GM18499 (cell line): Measurements from ENCODE around the gene CTNNA1.

ENCODE experiments used
- ATAC-seq: cut with Tn5 transposase; IDR thresholded peaks from one replicate; pipeline ENCODE4 v1.9.1; 2021; ENCODE audit warnings: moderate number of reproducible peaks; ENCODE audit not compliant: insufficient read depth, unreplicated experiment

The CTNNA1 gene

DNA sequence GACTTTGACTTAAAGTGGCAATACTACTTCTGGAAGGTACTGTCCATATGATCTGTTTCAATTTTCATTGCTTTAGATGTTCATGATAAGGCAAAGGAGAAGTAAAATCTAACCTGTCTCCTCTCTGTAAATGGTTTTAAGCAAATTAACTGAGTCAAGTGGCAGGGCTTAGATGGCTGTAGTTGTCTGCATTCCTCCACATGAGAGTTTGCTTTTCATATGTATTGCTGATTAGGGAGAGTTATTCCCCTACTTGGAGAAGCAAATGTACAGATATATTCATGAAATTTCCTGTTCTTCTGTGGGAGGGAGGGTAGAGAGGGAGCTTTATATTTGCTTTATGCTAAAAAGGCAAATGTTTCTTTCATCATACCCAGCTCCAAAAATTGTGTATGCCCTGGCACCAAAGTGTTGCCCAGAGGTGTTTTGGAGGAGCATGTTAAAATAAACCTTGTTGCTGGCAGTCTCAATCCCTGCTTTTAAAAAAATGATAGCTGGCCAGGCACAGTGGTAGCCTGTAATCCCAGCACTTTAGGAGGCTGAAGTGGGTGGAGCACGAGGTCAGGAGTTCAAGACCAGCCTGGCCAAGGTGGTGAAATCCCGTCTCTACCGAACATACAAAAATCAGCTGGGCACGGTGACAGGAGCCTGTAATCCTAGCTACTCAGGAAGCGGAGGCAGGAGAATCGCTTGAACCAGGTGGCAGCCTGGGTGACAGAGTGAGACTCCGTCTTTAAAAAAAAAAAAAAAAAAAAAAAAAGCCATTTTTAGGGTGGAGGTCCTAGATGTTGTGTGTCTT, 125.4 kb downstream of the CTNNA1 start:
- no peak for ATAC-seq

DNA sequence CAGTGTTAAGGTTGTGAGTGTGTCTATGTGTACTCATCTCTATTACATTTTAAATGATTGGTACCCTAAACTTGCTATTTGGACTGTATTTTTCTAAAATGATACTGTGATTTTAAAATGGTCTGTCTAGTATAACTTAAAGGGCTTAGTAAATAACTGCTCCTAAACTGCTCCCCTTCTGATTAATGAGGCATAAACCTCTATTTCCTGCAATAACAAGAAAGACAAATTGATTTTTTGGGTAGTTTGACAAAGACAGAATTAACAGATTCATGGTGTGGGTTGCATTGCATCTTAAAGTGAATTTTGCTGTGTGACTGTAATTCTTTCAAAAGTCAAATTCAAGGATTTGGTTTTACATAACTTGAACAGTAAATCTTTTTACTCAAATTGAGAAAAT, 130.0 kb downstream of the CTNNA1 start:
- no peak for ATAC-seq

DNA sequence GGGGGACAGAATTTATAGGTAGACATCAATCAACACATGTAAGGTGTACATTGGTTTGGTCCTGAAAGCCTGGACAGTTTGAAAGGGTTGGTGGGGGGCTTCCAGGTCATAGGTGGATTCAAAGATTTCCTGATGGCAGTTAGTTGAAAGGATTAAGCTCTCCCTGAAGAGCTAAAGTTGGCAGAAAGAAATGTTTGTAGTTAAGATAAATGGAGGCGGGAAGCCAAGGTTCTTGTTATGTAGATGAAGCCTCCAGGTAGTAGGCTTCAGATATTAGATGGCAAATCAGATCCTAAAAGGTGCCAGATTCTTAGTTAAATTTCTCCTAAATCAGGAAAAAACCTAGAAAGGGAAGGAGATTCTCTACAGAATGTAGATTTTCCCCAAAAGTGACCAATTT, 130.9 kb downstream of the CTNNA1 start:
- no peak for ATAC-seq

DNA sequence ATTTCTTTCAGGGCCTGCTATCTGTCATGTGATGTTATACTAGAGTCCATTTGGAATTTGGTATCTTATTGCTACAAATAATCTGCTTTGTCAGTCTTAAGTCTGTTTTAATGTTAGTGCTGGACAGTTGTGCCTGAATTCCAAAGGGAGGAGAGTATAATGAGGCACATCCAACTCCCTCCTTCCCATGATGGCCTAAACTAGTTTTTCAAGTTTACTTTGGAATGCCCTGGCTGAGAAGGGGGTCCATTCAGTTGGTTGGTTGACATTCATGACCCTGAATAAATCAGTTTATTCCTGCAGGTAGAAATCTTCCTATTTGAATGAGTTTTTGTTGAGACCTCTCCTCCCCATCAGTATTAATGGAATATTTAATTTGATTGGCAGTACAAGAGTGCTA, 131.3 kb downstream of the CTNNA1 start:
- ATAC-seq = no peak

DNA sequence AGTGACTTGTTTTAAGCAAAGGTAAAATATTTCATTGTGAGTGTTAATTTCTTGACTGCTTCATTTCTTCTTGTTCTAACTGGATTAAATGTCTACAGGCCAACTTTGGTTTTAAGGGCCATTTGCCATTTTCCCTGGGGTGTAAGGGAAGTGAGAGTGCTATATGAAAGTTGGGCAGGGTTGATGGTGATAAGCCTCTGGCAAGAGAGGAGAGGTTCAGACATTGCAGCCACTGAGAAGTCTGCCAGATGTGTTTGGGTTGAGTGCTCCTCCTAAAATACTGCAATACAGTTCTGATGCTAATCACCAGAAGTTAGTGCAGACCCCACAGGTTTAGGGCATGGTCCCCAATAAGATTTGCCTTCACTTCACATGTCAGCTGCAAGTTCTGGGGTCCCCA, 136.8 kb downstream of the CTNNA1 start:
- no peak for ATAC-seq

DNA sequence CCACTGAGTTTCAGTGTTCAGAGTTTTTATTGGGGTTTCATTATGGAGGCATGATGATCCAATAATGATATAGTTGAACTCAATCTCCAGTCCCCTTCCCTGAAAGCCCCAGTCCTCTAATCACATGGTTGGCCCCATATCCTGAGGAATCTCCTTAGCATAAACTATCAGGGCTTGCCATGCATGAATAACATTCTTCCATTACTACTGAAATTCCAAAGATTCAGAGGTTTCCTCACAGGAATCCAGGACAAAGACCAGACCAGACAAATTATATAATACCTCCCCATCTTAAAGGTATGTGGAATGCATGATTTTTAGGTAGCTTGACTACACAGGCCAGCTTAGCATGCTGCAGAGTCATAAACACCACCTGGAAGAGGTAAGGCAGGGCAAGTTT, 137.4 kb downstream of the CTNNA1 start:
- no peak for ATAC-seq

DNA sequence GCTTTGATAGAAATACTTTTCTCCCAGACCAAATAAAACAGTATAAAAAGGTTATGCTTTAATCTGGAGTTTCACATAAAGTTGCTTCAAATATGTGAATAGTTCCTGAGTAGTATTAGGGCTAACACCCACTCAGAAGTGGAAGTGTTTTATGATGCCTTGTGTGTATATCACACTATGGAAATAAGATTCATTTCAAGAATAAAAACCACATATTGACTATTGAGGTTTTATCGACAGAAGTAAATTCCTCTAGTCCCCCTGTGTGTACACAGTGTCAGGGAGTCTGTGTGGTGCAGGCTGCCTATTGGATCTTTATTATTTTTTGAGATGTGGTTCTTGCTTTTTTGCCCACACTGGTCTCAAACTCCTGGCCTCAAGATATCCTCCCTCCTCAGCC, 142.7 kb downstream of the CTNNA1 start:
- ATAC-seq = no peak

DNA sequence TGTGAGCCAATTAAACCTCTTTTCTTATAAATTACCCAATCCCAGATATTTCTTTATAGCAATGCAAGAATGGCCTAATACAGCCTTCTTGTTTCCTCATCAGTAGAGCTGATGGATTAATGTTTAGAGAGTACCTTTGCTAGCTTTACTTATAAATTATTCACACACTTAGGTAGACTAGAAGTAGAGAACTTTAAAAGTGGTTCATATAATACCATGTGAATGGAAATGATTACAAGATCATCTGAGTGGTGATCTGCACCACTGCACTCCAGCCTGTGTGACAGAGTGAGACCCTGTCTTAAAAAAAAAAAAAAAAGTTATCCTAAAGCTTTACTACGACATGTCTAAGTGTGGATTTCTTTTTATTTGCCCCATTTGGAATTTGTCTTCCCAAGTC, 145.1 kb downstream of the CTNNA1 start:
- ATAC-seq = no peak

DNA sequence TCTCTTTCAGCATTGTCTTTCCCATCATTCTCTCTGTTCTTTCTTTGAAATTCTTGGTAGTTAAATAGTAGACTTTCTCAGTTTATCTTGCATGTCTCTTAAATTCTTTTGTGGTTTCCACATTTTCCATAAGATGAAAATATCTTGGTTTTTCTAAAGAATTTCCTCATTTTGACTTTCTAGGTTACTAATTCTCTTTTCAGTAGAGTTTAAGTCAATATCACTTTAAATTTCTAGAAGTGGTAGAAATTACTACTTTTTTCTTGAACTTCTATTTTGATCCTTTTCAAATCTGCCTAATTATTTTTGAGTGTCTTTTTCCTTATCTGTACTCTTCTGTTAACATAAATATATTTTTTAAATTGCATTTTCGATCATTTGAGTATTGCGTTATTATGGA, 145.5 kb downstream of the CTNNA1 start:
- no peak for ATAC-seq

DNA sequence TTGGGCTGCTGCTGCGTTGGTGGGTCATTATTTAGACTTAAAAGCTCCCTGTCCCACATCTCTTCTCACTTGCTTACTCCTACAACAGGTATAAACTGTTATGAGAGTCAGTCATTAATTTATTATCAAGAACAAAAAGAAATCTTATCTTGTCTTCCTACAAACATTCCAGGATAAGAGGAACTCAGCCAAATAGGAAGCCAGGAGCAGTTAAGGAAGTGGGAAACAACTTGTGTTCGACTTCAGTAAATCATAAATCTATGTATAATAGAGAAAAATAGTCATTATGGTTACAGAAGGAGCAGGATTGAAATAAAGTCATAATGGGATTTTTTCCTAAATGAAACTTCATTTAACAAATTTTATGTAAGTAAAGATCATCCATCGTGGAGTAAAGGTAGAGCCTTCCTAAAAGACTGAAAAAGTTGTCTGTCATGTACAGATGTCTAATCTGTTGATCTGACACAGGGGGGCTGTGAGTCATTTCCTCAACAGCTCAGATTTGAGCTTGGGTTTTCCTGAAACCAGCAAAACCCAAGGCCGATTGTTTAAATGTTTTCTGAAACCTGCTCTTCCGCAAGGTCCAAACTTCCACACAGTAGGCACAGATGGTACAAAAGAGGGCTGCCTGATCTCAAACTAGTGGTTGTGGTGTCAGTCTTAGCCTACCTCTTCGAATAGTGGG, 147.2 kb downstream of the CTNNA1 start:
- ATAC-seq = no peak

DNA sequence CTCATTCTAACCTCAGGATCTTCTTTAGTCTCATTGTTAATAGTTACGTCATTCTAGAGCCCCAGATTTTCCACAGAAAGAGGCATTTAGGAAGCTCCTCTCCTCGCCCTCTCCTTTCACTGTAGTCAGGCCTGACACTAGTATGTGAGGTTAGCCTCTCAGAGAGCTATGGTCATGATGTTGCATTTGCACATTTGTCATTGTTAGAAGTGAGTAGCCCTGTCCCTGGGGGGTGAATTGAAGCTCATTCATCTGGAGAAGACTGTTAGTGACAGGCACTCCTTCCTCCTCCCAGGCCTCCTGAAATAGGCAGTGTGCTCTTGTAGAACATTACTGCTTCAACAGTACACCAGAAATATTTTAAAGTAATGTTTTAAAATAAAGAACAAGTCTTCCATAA, 148.5 kb downstream of the CTNNA1 start:
- ATAC-seq = no peak

DNA sequence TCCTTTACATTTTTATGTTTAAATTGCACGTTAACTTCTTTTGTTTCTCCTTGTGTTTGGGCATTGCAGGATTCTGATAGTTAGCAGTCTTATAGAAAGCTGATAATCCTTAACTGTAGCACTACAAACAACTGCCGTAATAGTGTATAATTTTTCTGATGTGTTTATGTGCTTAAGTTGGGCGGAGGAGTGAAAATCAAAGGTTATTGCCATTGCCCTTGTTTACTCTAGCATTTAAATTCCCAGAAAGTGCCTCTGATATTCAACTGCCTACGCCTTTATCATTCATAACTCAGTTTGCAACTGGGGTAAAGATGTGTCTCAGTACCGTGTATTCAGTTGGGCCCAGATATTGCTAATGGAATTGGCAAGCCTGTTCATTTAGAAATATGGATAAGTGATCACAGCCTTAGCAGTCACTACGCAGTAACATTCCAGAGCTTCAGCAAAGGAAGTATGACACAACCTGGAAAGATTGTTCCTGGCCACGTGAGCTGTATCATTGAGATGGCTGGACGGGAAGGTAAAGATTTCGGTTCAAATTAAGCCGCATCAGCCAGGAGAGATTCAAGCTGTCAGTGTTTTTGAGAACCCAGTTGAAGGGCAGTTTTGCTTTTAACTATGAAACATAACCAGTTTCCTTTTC, 150.0 kb downstream of the CTNNA1 start:
- ATAC-seq = no peak

DNA sequence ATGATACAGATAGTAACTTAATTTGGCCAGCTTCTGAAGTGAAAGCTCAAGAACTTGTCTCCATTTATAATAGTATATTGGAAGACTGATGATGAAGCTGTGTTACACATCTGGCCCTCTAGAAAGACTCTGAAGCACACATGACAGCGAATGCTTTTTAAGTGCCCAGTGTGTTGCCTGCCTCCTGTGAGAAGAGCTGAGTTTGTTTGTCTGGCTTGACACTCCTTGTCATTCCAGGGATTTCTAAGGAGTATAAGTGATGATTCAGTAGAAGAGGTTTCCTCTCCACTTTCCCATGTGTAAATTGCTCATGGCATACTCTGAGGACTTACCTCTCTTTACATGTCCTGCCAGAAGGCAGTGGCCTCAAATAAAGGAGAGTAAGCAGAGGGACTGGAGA, 152.3 kb downstream of the CTNNA1 start:
- no peak for ATAC-seq

DNA sequence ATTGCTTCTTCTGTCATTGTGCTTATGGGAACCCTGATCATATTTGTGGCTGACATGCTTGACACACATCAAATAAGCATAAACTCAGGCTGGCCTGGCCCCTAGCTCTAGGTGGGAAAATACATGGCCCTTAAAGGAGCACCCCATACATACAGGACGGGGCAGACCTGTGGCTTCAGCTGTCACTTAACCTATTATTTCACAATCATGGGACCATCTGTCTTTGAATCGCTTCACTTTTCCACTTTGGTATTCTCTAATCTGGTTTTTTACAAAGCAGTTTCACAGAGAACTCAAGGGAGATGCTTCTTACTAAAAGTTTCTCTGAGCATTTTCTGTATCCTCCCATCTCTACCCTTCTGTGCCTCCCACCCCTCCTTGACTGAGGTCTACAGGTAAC, 156.5 kb downstream of the CTNNA1 start:
- no peak for ATAC-seq

DNA sequence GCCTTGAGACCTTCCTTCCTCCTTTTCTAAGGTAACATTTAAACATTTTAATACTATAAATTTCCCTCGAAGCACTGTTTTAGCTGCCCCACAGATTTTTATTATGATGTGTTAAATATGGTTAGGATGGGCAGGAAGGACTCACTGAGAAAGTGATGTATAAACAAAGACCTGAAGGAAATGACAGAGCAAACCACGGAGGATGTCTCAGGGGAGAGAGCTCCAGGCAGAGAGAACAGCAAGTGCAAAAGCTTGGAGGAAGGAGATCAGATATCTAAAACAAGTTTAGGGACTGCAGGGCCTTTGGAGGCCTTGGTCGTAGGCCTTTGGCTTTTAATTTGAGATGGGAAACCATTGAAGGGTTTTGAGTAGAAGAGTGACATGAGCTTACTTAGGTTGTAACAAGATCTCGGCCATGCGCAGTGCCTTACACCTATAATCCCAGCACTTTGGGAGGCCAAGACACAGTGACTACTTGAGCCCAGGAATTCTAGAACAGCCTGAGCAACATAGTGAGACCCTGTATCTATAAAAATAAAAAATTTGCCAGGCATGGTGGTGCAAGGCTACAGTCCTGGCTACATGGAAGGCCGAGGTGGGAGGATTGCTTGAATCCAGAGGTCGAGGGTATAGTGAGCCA, 157.4 kb downstream of the CTNNA1 start:
- no peak for ATAC-seq

DNA sequence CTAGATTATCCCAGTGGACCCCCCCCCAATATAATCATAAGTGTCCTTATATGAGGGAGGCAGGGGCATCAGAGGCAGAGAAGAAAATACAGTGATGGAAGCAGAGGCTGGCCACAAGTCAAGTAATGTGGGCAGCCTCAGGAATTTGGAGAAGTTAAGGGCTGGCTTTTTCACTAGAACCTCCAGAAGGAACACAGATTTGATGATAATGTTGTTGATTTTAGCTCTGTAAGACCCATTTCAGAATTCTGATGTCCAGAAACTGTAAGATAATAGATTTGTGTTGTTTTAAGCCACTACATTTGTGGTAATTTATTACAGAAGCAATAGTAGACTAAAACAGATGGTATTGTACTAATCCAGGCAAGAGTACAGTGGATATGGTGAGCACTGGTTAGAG, 158.2 kb downstream of the CTNNA1 start:
- no peak for ATAC-seq

DNA sequence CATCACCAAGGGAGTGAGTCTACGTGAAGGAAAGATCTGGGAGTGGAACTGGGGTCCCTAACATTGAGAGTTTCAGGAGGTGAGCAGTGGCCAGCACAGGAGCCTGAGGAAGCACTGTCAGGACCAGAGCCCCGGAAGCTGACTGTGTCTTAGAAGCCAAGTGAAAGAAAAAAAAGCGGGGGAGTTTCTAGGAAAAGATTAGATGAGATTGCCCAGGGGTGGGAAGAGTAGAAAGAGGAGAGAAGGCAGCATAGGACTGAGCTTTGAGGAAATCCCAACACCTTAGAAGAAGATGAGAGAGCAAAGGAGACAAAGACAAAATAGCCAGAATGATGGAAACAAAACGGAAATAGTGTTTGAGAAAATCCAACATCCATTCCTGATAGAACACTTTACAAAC, 158.9 kb downstream of the CTNNA1 start:
- ATAC-seq = no peak

DNA sequence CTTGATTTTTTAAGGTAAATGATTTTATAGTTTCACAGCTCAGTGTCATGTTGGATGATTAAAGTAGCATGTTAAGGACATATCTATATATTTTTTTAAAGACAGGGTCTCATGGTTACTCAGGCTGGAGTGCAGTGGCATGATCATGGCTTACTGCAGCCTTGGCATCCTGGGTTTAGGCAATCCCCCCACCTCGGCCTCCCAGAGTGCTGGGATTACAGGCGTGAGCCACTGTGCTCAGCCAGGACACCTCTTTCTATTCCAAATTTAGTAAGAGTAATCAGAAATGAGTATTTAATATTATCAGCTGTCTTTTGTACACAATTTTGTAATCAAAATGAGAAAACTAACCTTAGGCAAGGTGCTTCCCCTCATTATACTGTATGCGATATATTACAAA, 160.5 kb downstream of the CTNNA1 start:
- ATAC-seq = no peak

DNA sequence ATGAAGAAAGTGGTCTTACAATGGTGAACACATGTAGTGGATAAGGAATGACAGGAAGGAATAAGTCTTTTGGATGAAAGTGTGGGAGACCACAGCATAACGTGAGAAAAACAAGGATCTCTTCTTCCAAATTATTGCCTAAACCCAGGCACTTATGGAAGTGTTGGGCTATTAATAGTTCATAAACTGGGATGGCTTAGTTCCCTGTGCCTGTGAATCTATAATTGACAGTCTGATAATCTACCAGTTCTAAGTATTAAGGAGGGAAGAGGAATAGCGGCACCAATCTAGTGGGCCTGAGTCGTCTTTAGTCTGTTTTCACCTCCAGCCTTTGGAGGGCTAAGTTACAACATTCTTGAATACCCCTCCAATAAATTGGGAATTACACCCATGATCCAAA, 161.1 kb downstream of the CTNNA1 start:
- ATAC-seq = no peak

DNA sequence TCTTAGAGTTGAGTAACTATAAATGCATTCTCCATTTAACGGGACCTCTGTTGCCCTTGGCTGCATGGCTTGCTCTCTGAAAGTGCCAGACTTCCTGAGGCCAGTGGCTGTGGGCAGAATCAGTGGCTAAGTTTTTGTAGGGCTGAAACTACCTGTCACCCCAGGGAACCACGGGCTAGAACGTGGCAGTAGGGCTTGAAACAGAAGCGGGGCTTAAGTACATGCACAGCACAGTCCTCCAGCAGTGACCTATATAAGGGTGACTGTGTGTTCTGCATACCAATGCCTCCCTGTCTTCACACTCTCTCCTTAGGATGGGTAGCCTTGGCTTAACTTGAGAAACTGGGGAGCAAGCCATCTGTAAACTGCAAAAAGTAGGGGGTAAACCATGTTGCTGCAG, 165.5 kb downstream of the CTNNA1 start:
- ATAC-seq = no peak

DNA sequence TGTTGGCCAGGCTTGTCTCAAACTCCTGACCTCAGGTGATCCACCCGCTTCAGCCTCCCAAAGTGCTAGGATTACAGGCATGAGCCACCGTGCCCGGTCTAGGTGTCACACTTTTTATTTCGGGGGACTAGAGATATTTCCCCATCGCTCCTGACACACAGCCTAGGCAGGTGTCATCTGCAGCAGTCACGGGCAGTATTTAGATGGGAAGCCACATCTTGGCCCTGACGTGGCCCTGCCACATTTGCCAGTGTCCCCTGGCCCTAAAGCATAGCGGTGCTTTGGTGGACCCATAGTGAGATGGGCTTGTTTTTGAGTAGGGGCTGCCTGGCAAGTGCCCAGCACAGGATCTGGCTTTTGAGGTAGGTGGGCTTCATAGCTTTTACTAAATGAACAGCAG, 167.0 kb downstream of the CTNNA1 start:
- no peak for ATAC-seq
